HG03558 (cell line): ENCODE results near the gene COPS7B.
"Not testable (repeated sequence)": the region's sequence is repeated elsewhere in the genome, so short reads cannot be mapped to it uniquely, and the experiment has no call there.

Experiments used
- ATAC-seq: cut with Tn5 transposase; IDR thresholded peaks from one replicate; pipeline ENCODE4 v1.9.1; 2021; ENCODE audit warnings: moderate number of reproducible peaks; ENCODE audit not compliant: unreplicated experiment; ENCODE audit errors: extremely low read depth

Gene COPS7B

DNA sequence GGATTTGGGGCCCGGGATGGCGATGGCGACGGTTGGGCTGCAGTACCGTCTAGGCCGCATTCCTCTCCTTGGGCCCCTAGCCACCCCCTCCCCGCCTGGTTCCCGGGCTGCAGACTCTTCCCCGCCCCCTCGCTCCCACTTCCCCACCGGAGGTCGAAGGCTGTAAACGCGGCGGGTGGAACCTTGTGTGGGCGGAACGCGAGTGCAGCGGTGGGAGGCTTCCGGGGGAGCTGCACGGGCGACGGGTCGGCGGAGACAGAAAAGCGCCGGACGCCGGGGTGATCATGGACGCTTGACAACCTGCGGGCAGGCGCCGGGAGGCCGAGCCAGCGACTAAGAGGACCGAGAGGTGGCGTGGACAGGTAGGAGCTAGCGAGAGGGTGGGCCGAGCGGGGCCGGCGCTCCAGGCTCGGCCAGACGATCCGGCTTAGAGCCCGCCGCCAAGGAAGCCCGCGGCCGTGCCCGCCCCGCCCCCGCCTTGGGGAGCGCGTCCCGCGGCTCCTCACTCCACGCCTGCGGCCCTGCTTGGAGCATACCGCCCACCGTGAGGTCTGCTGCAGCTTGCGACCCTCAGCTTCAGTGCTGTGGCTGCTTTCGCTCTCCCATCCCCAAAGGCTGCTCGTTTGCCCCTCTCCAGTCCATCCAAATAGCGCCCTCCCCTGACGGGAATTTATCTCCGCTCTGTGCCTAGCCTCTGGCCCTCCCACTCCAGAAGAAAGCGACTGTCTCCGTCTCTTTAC, at the start of gene COPS7B:
Gene COPS7B (plus strand): TSS at position 269 of the 740 bp plus-strand sequence. CDS start 2,126 bp downstream, outside the sequence.
- ATAC-seq: peak; percentile 27

DNA sequence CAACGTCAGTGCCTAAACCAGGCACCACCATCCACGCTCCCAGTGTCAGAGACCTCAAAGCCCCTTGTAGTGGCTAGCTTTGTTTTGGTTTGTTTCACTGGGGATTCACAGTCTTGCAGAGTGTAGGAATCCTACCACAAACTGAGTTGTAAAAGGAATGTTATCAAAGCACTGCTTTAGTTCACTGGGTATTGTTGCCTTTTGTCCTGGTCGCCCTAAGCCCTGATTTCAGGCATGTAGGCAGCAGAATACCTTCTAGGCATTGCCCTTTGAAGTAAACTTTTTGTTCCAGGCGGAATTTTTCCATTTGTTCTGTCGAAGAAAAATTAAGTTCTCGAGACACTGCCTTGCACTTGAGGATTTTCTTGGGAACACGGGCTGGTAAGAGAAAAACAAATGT, 48.5 kb upstream of the COPS7B start:
- no peak for ATAC-seq

DNA sequence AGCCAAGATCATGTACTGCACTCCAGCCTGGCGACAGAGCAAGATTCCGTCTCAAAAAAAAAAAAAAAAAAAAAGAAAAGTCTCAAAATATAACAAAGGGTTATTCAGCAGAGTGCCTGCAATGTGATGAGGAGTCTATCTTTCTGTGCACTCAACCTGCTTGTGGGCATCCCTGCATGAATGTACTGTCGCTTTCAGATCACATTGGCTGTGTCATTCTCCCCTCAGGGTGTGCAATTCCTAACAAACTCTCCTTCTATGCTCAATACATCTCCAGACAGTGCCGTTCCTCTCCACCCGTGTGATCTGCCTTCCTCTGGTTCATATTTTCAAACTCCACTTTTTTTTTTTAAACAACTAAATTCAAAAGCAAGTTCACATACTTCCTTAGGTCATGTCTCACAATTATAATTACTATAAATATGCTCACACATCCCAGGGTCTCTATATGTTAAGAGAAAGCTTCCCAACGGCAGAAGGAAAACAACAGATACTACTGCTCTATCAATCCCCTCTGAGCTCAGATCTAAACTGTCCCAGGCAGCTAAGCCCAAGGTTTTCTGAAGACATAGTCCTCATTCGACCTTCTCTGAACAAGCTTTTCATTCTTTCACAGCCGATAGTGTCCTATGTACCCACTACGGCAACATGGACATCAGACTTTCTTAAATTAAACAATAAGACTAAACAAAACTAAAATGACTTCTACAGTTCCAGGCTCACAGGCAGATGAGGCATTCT, 42.7 kb upstream of the COPS7B start:
- no peak for ATAC-seq

DNA sequence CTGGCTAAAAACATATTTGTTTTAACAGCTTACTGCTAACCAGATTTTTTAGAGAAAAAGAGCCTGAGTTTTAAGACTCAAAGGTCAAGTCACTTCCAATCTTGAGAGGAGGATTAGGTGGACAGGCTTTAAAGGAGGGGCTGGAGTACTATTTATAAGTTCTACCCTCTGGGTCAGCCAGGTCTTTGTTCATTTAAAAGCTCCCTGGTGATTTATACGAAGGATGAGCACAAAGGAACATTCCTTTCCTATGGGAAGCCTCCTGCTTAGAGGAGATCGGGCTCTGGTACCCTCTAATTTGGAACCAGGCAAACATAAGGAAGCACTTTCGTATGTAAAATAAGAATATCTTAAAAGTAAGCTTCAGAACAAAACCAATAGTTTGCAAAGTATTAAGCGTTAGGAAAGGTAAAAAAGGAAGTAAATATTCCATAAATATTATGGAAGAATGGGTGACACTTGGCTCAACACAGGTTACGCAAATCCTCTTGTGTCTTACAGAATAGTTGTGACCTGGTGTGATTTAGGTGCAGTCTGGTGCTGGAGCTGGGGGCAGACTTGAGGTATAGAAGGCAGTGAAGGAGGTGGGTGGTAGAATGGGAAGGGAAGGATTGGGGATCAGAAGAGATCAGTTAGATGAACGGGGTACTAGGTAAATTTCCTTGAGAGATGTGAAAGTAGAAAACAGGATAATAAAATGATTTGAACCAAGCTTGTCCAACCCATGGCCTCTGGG, 40.8 kb upstream of the COPS7B start:
- ATAC-seq: no peak

DNA sequence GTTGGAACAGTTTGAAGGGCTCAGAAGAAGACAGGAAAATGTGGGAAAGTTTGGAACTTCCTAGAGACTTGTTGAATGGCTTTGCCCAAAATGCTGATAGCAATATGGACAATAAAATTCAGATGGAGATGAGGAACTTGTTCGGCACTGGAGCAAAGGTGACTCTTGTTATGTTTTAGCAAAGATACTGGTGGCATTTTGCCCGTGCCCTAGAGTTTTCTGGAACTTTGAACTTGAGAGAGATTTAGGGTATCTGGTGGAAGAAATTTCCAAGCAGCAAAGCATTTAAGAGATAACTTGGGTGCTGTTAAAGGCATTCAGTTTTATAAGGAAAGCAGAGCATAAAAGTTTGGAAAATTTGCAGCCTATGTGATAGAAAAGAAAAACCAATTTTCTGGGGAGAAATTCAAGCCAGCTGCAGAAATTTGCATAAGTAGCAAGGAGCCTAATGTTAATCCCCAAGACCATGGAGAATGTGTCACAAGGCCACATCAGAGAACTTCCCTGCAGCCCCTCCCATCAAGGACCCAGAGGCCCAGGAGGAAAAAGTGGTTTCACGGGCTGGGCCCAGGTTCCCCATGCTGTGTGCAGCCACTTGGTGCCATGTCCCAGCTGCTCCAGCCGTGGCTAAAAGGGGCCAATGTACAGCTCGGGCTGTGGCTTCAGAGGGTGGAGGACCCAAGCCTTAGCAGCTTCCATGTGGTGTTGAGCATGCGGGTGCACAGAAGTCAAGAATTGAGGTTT, 37.9 kb upstream of the COPS7B start:
- not testable (repeated sequence) for ATAC-seq

DNA sequence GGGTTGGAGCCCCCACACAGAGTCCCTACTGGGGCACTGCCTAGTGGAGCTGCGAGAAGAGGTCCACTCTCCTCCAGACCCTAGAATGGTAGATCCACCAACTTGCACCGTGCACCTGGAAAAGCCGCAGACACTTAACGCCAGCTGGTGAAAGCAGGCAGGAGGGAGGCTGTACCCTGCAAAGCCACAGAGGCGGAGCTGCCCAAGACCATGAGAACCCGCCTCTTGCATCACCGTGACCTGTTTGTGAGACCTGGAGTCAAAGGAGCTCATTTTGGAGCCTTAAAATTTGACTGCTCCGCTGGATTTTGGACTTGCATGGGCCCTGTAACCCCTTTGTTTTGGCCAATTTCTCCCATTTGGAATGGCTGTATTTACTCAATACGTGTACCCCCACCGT, 37.2 kb upstream of the COPS7B start:
- not testable (repeated sequence) for ATAC-seq

DNA sequence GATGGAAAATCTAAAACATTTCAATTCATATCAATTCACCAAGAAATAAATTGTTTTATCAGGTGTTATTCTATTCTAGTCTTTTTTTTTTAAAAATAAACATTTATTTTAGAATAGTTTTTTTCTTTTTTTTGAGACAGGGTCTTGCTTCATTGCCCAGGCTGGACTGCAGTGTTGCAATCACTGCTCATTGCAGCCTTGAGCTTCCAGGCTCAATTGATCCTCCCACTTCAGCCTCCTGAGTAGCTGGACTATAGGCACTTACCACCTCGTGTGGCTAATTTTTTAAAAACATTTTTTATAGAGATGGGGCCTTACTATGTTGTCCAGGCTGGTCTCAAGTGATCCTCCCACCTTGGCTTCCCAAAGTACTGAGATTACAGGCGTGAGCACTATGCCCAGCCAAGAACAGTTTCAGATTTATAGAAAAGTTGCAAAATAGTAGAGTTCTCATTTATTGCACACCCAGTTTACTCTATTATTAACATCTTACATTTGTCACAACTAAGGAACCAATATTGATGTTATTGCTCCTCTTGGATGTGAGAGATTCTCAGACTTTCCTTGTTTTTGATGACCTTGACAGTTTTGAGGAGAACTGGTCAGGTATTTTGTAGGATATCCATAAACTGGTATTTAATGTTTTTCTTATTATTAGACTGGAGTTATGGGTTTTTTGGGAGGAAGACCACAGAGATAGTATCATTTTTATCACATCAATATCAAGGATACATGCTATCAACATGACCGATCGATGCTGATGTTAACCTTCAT, 35.0 kb upstream of the COPS7B start:
- no peak for ATAC-seq

DNA sequence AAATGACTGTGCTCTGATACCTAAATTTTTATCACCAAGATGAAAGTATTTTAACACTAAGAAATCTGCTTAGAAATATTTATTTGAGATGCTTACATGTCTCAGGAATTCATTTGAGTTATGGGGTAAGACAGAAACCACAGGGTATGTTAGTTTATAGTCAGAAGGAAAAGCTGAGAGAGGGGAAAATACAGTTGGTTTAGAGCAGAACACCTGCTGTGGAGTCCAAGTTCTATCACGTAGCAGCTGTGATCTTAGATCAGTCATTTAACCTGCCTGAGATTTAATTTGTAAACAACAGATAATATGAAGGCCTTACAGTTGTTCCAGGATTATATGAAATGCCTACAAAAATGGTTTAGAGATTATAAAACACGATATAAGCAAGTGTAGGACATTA, 34.2 kb upstream of the COPS7B start:
- ATAC-seq: no peak

DNA sequence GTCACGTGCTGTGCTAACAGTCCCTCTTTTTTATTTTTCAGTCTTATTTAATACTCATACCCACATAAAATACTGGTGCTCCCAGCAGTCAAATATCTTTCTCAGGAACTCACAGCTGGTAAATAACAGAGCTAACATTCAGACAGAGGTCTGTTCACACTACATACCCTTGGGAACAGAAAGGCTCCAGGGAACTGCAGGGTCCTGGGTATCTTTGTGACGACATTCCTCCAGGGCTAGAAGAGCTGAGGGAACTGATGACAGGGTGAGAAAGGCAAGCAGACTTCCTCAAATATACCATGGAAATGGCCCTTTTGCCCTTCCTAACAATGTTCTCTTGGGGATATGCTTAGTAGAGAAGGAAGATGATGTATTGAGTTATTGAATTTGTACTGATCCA, 24.5 kb upstream of the COPS7B start:
- ATAC-seq: no peak

DNA sequence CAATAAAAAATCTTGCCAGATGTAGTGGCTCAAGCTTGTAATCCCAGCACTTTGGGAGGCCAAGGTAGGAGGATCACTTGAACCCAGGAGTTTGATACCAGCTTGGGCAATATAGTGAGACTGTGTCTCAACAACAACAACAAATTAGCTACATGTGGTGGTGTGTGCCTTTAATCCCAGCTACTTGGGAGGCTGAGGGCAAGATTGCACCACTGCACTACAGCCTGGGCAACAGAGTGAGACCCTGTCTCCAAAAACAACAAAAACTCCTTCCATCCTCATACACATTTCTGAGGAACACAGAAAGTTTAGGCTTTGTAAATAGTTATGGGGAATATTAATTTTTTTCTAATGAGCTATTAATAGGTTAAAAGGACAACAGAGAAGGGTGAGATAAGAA, 22.1 kb upstream of the COPS7B start:
- no peak for ATAC-seq

DNA sequence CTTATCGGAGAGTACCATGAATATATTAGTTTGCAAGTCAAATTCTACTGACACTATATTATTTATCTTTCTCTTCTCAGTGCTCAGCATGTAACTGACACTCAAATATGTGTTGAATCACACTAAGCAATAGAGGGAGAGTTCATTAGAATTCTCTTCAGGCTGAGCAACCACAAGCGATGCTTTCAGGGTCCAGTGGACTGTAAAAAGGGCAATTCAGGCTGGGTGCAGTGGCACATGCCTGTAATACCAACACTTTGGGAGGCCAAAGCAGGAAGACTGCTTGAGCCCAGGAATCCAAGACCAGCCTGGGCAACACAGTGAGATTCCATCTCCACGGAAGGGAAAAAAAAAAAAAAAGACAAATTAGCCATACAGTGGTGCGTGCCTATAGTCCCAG, 21.5 kb upstream of the COPS7B start:
- no peak for ATAC-seq

DNA sequence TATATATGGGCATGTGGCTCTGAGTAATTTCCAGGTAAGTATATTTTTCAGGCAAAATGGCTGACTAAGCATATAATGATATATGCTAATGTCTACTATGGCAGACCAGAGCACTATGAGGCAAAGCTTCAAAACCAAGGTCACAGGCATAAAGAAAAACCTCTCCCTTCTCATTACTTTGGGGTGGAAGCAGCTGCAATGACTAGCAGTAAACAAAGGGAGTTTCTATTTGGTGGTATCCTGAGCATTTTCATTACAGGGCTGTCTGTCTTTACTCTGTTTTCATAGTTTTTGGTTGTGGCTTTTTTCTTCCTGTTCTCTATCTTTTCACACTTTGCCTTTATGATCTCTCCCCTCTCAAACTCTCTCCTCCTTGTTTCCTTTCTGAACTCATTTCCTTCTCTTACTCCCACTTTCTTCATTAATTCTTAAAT, 20.7 kb upstream of the COPS7B start:
- no peak for ATAC-seq

DNA sequence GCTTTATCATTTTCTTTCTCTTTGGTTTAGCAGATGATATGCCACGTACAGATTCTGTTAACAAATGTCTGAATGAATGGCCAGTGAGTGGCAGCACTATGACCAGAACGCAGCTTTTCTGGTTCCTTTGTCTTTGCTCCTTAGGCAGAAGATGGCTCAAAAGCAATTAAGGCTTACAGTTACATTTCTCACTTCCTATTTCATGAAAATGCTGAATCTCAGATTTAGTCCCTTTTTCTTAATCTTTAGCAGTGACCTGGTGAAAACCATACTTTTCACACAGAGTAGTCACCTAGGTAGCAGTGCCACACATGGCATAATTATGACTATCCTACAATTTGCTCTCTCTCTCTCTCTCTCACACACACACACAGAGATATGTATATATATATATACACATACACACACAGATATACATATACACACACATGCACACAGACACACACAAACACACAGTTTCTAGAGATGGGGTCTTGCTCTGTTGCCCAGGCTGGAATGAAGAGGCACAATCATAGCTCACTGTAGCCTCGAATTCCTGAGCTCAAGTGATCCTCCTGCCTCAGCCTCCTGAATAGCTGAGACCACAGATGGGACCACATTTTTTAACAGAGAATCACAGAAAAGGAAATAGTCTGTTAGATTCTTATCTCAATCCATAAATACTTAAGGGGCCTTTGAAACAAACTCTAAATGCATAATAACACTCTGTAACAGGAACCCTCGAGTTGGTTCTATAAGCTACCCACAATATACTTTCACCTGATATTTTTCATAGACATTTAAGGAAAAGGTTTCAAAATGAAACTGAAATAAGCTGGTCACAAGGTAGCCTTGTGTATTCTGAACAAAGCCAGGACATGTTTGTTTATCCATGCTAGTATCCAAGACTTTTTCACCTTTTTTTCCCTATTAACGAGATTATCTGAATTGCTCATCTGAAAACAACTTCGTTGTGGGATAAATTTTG, 16.8 kb upstream of the COPS7B start:
- ATAC-seq: no peak

DNA sequence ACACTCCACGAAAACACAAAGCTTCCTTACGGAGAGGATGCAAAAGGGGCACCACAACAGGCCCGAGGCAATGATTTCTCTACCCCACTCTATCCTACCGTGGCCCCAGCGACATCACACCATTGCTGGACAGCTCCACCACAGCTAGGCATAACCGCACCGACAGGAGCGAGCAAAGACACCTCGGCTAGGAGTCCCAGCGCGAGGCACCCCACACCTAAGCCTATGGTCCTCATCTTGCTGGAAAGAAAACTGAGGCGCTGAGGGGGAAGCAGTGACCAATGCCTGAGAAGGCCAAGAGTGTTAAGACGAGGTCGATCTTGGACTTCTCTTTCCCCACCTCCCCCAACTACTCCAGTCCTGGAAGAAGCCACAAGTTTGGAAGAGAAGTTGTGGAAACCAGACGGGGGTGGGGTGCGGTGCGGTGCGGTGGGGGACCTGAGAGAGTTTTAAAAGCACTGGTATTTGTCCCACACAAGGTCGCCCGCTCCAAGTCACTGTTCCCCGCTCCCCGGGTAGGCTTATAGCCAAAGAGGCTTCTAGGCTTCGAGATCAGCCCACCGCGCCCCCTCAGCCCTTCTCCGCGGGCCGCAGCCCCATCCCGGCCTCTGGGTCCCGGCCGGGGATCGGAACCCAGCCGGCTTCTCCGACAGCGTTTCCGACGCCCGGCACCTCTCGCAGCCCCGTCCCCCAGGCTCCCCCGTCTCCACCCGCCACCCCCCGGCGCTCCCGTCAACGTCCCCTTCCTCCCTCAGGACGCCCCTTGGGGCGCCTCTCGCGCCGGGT, 5.9 kb upstream of the COPS7B start:
- no peak for ATAC-seq

DNA sequence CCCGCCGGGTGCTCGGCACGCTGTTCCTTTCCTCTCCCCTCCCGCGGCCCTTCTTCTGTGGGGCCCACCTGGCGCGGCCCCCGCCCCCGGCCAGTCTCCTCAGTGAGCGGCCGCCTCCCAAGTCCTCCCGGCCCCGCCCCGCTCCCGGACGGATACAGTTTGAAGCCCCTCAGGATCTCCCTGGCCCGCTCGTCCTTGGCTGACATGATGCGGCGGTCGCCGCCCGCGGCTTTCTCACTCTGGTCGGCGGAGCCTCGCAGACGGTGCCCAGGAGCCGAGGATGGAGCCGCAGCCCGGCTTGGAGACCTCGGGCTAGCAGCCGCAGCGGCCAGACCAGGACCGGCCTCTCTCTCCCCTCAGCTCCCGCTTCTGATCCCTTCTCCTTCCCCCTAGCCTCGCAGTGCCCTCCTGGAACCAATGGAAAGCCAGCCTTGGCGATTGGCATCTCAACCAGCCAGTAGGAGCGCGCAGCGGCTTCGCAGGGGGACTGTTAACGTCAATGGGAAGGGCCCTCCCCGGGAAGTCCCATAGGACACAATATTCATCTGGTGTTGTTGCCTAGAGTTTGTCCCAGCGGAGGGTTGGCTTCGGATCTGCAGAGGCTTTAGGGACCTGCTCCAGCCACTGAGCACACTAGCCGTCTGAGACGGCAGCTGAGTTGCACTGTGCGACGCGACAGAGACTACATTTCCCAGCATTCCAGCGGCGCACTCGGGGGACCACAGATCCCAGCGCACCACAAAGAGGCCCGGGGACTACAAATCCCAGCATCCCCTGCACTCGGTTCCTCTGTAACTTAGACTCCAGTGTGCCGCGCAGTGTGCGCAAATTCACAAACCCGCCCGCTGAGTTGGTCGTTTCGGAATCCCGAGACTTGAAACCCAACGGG, 5.1 kb upstream of the COPS7B start, which contains the start of gene PDE6D:
Gene PDE6D (minus strand): TSS at position 374 of the 889 bp plus-strand sequence. CDS start 168 bp downstream, at position 206.
- ATAC-seq: peak; percentile 86
